Neural cell (in vitro differentiated cells): ENCODE measurements around the gene GIMD1. TPM values are rescaled to one million over a fixed set of nuclear protein-coding genes. Genes with fewer than 3 reads are reported as not detected.

ENCODE experiments used
- H2AFZ ChIP-seq: fragments of 200-600, 300-800 bp; sonication (generic), shearing (Covaris generic); 2 replicates; pipeline ENCODE4 v1.6.0; 2014; ENCODE audit warnings: low read depth, mild to moderate bottlenecking, antibody characterized with exemption, low read length, moderate library complexity
- H3F3A ChIP-seq: fragments of 200-600 bp; shearing (Covaris generic); 2 replicates; pipeline ENCODE4 v1.6.1; 2016; ENCODE audit warnings: mild to moderate bottlenecking, moderate library complexity, mixed read lengths, antibody characterized with exemption, low read length; ENCODE audit not compliant: insufficient read depth, poor library complexity, severe bottlenecking
- H3K27ac ChIP-seq: fragments of 200-600, 300-800 bp; sonication (generic), shearing (Covaris generic); 2 replicates; pipeline ENCODE4 v1.5.1; 2014; ENCODE audit warnings: mild to moderate bottlenecking, low read length, moderate library complexity
- H3K27me3 ChIP-seq: fragments of 300-800, 200-600 bp; sonication (generic), shearing (Covaris generic); 2 replicates; pipeline ENCODE4 v1.6.0; 2014; ENCODE audit warnings: mild to moderate bottlenecking, low read depth, low read length, moderate library complexity; ENCODE audit not compliant: insufficient read depth
- H3K36me3 ChIP-seq: fragments of 300-800, 200-600 bp; sonication (generic), shearing (Covaris generic); 2 replicates; pipeline ENCODE4 v1.5.1; 2014; ENCODE audit warnings: mild to moderate bottlenecking, antibody characterized with exemption, low read length, moderate library complexity; ENCODE audit not compliant: insufficient read depth
- H3K4me2 ChIP-seq: fragments of 300-800, 200-600 bp; sonication (generic), shearing (Covaris generic); 2 replicates; pipeline ENCODE4 v1.6.0; 2014; ENCODE audit warnings: mild to moderate bottlenecking, low read length
- H3K4me3 ChIP-seq: fragments of 300-800, 200-600 bp; sonication (generic), shearing (Covaris generic); 2 replicates; pipeline ENCODE4 v1.5.1; 2014; ENCODE audit warnings: mild to moderate bottlenecking, low read length, moderate library complexity
- H3K79me2 ChIP-seq: fragments of 200-600 bp; shearing (Covaris generic); replicated peaks from 2 replicates; pipeline ENCODE4 v1.6.0; 2014; ENCODE audit warnings: mild to moderate bottlenecking, low read length, moderate library complexity; ENCODE audit not compliant: insufficient read depth
- H3K9ac ChIP-seq: fragments of 300-800, 200-600 bp; sonication (generic), shearing (Covaris generic); 2 replicates; pipeline ENCODE4 v1.6.1; 2016; ENCODE audit warnings: mild to moderate bottlenecking, low read length, mixed read lengths
- H3K9me2 ChIP-seq: fragments of 200-600 bp; shearing (Covaris generic); 2 replicates; pipeline ENCODE4 v1.6.1; 2016; ENCODE audit warnings: mild to moderate bottlenecking, low read length, mixed read lengths; ENCODE audit not compliant: insufficient read depth
- H3K9me3 ChIP-seq: fragments of 200-600, 300-800 bp; sonication (generic), shearing (Covaris generic); 2 replicates; pipeline ENCODE4 v1.6.1; 2016; ENCODE audit warnings: mild to moderate bottlenecking, mixed run types, low read length, moderate library complexity, mixed read lengths
- H4K20me1 ChIP-seq: fragments of 200-600 bp; shearing (Covaris generic); 2 replicates; pipeline ENCODE4 v1.6.1; 2016; ENCODE audit warnings: mild to moderate bottlenecking, mixed run types; ENCODE audit not compliant: insufficient read depth
- CTCF ChIP-seq: fragments of 450-650 bp; IDR thresholded peaks from 2 replicates; pipeline ENCODE4 v1.5.1; 2014; ENCODE audit warnings: antibody characterized with exemption, mild to moderate bottlenecking, moderate library complexity; ENCODE audit not compliant: poor library complexity, severe bottlenecking
- EP300 ChIP-seq: fragments of 450-650 bp; conservative IDR thresholded peaks from 2 replicates; pipeline ENCODE4 v1.6.1; 2014; ENCODE audit warnings: antibody characterized with exemption, mild to moderate bottlenecking, moderate library complexity; ENCODE audit not compliant: poor library complexity, severe bottlenecking
- EZH2 ChIP-seq: fragments of 200-600, 300-800 bp; shearing (Covaris generic), sonication (generic); IDR thresholded peaks from 2 replicates; pipeline ENCODE4 v1.6.1; 2014; ENCODE audit warnings: antibody characterized with exemption, low read length, borderline replicate concordance, mild to moderate bottlenecking; ENCODE audit not compliant: insufficient read depth, poor library complexity, severe bottlenecking
- MXI1 ChIP-seq: fragments of 450-650 bp; conservative IDR thresholded peaks from 2 replicates; pipeline ENCODE4 v1.6.1; 2014; ENCODE audit warnings: antibody characterized with exemption, mild to moderate bottlenecking; ENCODE audit not compliant: poor library complexity, severe bottlenecking
- POLR2AphosphoS5 ChIP-seq: IDR thresholded peaks from 2 replicates; pipeline ENCODE4 v1.6.1; 2012
- RAD21 ChIP-seq: fragments of 450-650 bp; conservative IDR thresholded peaks from 2 replicates; pipeline ENCODE4 v1.6.1; 2014; ENCODE audit warnings: antibody characterized with exemption, mild to moderate bottlenecking, moderate library complexity
- REST ChIP-seq: IDR thresholded peaks from 2 replicates; pipeline ENCODE4 v1.6.1; 2012; ENCODE audit warnings: borderline replicate concordance
- SMC3 ChIP-seq: fragments of 450-650 bp; conservative IDR thresholded peaks from 2 replicates; pipeline ENCODE4 v1.6.1; 2014; ENCODE audit warnings: antibody characterized with exemption, mild to moderate bottlenecking, moderate library complexity; ENCODE audit not compliant: poor library complexity
- TAF1 ChIP-seq: IDR thresholded peaks from 2 replicates; pipeline ENCODE4 v1.6.1; 2012; ENCODE audit warnings: low read depth
- polyA minus RNA-seq: library from RNA; depleted of rRNA, polyadenylated mRNA; stranded (reverse); fragments of >200 nt; gene quantifications from 2 replicates; pipeline ENCODE4 v1.2.3, GENCODE V29; 2014
- polyA plus RNA-seq: library from polyadenylated mRNA; depleted of rRNA; stranded (reverse); fragments of >200 nt; gene quantifications from 2 replicates; pipeline ENCODE4 v1.2.3, GENCODE V29; 2014

GIMD1 gene
- polyA plus RNA-seq (not detected in 2 replicates), polyA minus RNA-seq (not detected in 2 replicates)

- Histone ChIP-seq H3K79me2 (no peaks in the 10 kb centered on the region), H3K36me3 (no peaks in the 10 kb centered on the region), H3K27me3 (no peaks in the 10 kb centered on the region), H3K9me3 (no peaks in the 10 kb centered on the region), H3F3A (no peaks in the 10 kb centered on the region), H3K9ac (no peak within 1 kb of the TSS), H4K20me1 (no peaks in the 10 kb centered on the region), H3K9me2 (no peaks in the 10 kb centered on the region), H2AFZ (no peak within 1 kb of the TSS), H3K27ac (no peak within 1 kb of the TSS), H3K4me2 (no peak within 1 kb of the TSS), H3K4me3 (no peak within 1 kb of the TSS)
- TF ChIP-seq EZH2 (no peak), SMC3 (no peak), REST (no peak), MXI1 (no peak), POLR2AphosphoS5 (no peak), RAD21 (no peak), EP300 (no peak), CTCF (no peak), TAF1 (no peak)
These were observed at the start of gene GIMD1 for GRCh38 chr4:106368678-106369077. Gene GIMD1, minus strand, starts transcription at chr4:106368778. Its CDS starts 1,343 bp downstream, at chr4:106367435.

- Histone ChIP-seq H3K4me3 (no peak overlapping the region), H4K20me1 (no peaks in the 10 kb centered on the region), H3K9me2 (no peaks in the 10 kb centered on the region), H3K79me2 (no peaks in the 10 kb centered on the region), H2AFZ (no peak overlapping the region), H3K36me3 (no peaks in the 10 kb centered on the region), H3K27me3 (no peaks in the 10 kb centered on the region), H3F3A (no peaks in the 10 kb centered on the region), H3K27ac (no peak overlapping the region), H3K4me2 (no peak overlapping the region), H3K9ac (no peak overlapping the region), H3K9me3 (no peaks in the 10 kb centered on the region)
- TF ChIP-seq TAF1 (no peak), EP300 (peak; percentile 16), SMC3 (no peak)
These were observed 45.8 kb upstream of the GIMD1 start for GRCh38 chr4:106414366-106414765.
